Esophagus squamous epithelium (tissue), 4 donors: ENCODE results near the gene CACNA1D.

Source experiments
- POLR2A ChIP-seq, 4 donors: fragments of 450-650 bp; IDR thresholded peaks; one replicate each; pipeline ENCODE4 v1.6.1; 2017; ENCODE audit warnings: antibody characterized with exemption in 4 of 4, mild to moderate bottlenecking in 4 of 4, moderate library complexity in 3 of 4
- TF ChIP-seq, protein P1 (sequence below), 6 experiments: fragments of 450-650 bp in 4 of 6; fragments of 200-600 bp in 2 of 6; sonication (generic) in 2 of 6; IDR thresholded peaks; one replicate each; pipeline ENCODE4 v1.5.1; 2016 to 2019; ENCODE audit warnings: antibody characterized with exemption in 6 of 6, mild to moderate bottlenecking in 4 of 6, moderate library complexity in 4 of 6

DNA sequence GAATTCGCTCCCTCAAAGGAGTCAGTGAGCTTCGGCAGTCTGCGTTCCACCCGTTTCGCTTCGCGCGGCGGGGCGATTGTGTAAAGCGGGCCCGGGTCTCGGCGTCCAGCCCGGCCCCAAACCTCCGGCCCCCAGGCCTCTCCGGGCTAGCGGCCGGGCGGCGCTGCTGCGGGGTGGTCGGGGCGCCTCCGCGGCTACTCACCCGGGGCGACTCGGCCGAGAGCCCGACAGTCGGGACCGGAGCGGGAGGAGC is 351.4 kb downstream of the CACNA1D start:
- TF ChIP-seq, protein P1, sequence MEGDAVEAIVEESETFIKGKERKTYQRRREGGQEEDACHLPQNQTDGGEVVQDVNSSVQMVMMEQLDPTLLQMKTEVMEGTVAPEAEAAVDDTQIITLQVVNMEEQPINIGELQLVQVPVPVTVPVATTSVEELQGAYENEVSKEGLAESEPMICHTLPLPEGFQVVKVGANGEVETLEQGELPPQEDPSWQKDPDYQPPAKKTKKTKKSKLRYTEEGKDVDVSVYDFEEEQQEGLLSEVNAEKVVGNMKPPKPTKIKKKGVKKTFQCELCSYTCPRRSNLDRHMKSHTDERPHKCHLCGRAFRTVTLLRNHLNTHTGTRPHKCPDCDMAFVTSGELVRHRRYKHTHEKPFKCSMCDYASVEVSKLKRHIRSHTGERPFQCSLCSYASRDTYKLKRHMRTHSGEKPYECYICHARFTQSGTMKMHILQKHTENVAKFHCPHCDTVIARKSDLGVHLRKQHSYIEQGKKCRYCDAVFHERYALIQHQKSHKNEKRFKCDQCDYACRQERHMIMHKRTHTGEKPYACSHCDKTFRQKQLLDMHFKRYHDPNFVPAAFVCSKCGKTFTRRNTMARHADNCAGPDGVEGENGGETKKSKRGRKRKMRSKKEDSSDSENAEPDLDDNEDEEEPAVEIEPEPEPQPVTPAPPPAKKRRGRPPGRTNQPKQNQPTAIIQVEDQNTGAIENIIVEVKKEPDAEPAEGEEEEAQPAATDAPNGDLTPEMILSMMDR (IDR thresholded peaks at IDR 0.05), result no peak
- TF ChIP-seq POLR2A (IDR thresholded peaks at IDR 0.05), result no peak
